Thoracic aorta (tissue), 2 donors: ENCODE measurements around the gene WNT10A. TPM values are rescaled to one million over a fixed set of nuclear protein-coding genes. Genes with fewer than 3 reads are reported as not detected.

Source experiments
- ATAC-seq: fragments of 150-250 bp; one replicate; pipeline ENCODE4 v1.8.0; 2017; ENCODE audit warnings: low read depth; ENCODE audit not compliant: insufficient number of reproducible peaks, low FRiP score
- DNase-seq: peaks from one replicate; pipeline ENCODE4 v3.0.0-alpha.2; 2020; ENCODE audit warnings: low spot score
- H3K27ac ChIP-seq, 2 donors: fragments of 200-600 bp; sonication (generic); 1 replicate in 1 of 2; 2 replicates in 1 of 2; pipeline ENCODE4 v1.5.1; 2016; ENCODE audit warnings: mild to moderate bottlenecking in 2 of 2, moderate library complexity in 2 of 2
- H3K27me3 ChIP-seq: fragments of 200-600 bp; sonication (generic); replicated peaks from 2 replicates; pipeline ENCODE4 v1.6.0; 2016; ENCODE audit warnings: mild to moderate bottlenecking; ENCODE audit not compliant: insufficient read depth
- H3K36me3 ChIP-seq: fragments of 200-600 bp; sonication (generic); one replicate; pipeline ENCODE4 v1.5.1; 2016
- H3K4me1 ChIP-seq, 2 donors: fragments of 200-600 bp; sonication (generic); 1 replicate in 1 of 2; 2 replicates in 1 of 2; pipeline versions ENCODE4 v1.5.1 to v1.6.0; 2016; ENCODE audit warnings: low read depth in 2 of 2, mild to moderate bottlenecking in 1 of 2; ENCODE audit not compliant: control insufficient read depth in 1 of 2
- H3K4me3 ChIP-seq: fragments of 200-600 bp; sonication (generic); 2 replicates; pipeline ENCODE4 v1.5.1; 2016; ENCODE audit warnings: mild to moderate bottlenecking
- H3K9me3 ChIP-seq: fragments of 200-600 bp; sonication (generic); 2 replicates; pipeline ENCODE4 v1.5.1; 2016
- CTCF ChIP-seq: fragments of 200-600 bp; sonication (generic); IDR thresholded peaks from one replicate; pipeline ENCODE4 v1.5.1; 2019; ENCODE audit warnings: antibody characterized with exemption
- total RNA-seq, 2 donors: library from RNA; depleted of rRNA; stranded (reverse); fragments of >200 nt; gene quantifications; one replicate each; pipeline versions ENCODE4 v1.1.0 to v1.2.3, GENCODE V29; 2016

WNT10A gene
- total RNA-seq, 2 donors from 2014 or later, result 1.6 TPM; not detected in 1

GRCh38 chr2:218898109-218898878 is 17.6 kb downstream of the WNT10A start:
- peaks cover 10 to 29% of the 10 kb centered on the region in 2 donors for H3K4me1 ChIP-seq
- DNase-seq (no peak), ATAC-seq (peak; percentile 46)
- H3K4me3 ChIP-seq, result peak overlapping the region; percentile 49
- no peaks in the 10 kb centered on the region for H3K9me3 ChIP-seq
- H3K27ac ChIP-seq, result no peak overlapping the region
- TF ChIP-seq CTCF, result peak; percentile 98
- H3K27me3 ChIP-seq, result peaks cover 28% of the 10 kb centered on the region
- H3K36me3 ChIP-seq, result no peaks in the 10 kb centered on the region

GRCh38 chr2:218899147-218899546 is 18.5 kb downstream of the WNT10A start:
- no peak for TF ChIP-seq CTCF
- Histone ChIP-seq H3K4me1 (peaks cover 8 to 26% of the 10 kb centered on the region in 2 donors), H3K27me3 (peaks cover 28% of the 10 kb centered on the region), H3K9me3 (no peaks in the 10 kb centered on the region), H3K4me3 (no peak overlapping the region), H3K36me3 (no peaks in the 10 kb centered on the region), H3K27ac (no peak overlapping the region)
- no peak for ATAC-seq
- DNase-seq, result no peak

- Histone ChIP-seq H3K9me3 (no peaks in the 10 kb centered on the region), H3K27me3 (peaks cover 17% of the 10 kb centered on the region), H3K36me3 (no peaks in the 10 kb centered on the region), H3K4me1 (peaks cover 4 to 13% of the 10 kb centered on the region in 2 donors), H3K27ac (no peak overlapping the region), H3K4me3 (no peak overlapping the region)
- ATAC-seq (no peak), DNase-seq (no peak)
- no peak for TF ChIP-seq CTCF
These were observed 21.8 kb downstream of the WNT10A start for GRCh38 chr2:218902427-218902826.

- Histone ChIP-seq H3K27me3 (peaks cover 7% of the 10 kb centered on the region), H3K4me1 (peaks cover 0 to 1% of the 10 kb centered on the region in 2 donors), H3K36me3 (no peaks in the 10 kb centered on the region), H3K9me3 (no peaks in the 10 kb centered on the region), H3K4me3 (no peak overlapping the region), H3K27ac (no peak overlapping the region)
- DNase-seq, result no peak
- no peak for ATAC-seq
- no peak for TF ChIP-seq CTCF
These were observed 23.5 kb downstream of the WNT10A start for GRCh38 chr2:218904176-218904575.

- peak; percentile 71 for DNase-seq
- Histone ChIP-seq H3K4me3 (peak overlapping the region; percentile 69), H3K4me1 (peaks cover 0 to 7% of the 10 kb centered on the region in 2 donors), H3K27me3 (no peaks in the 10 kb centered on the region), H3K36me3 (no peaks in the 10 kb centered on the region), H3K27ac (peak overlapping the region in 1 of 2 donors; percentile 3), H3K9me3 (no peaks in the 10 kb centered on the region)
- ATAC-seq, result peak; percentile 84
- TF ChIP-seq CTCF, result no peak
These were observed 28.3 kb downstream of the WNT10A start for GRCh38 chr2:218908721-218909619.
